ENCODE results near the gene AIG1.

DNA sequence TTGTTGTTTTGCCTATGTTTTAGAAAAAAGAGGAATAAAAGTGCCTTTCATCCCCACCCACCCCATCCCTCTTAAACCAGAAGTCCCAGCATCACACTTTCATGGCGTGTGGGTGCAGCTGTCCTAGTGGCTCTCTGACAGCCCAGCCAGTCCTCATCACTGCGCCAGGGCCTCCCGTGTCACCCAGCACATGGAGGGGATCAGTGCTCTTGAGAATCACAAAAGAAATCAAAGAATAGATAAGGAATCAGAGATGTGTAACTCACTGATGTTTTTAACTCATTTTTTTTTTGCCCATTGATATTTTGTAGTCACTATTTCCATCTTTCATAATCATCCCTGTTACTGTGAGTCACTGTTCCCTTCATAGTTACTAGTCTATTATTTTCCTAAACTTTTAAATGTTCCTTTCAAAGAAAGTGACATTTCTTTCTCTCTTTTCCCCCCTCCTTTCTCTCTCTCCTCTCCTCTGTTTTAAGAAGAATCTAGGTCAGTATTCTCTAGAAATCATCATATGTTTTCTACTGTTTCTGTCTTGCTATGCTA, 78.6 kb downstream of the AIG1 start:
- TF ChIP-seq CTCF (IDR thresholded peaks at IDR 0.05; ENCODE audit: poor library complexity, severe bottlenecking), result no peak
- no peak for TF ChIP-seq REST (IDR thresholded peaks at IDR 0.05; ENCODE audit: borderline replicate concordance)
- TF ChIP-seq RAD21 (conservative IDR thresholded peaks at IDR 0.05), result no peak
- no peak for TF ChIP-seq POLR2AphosphoS5 (IDR thresholded peaks at IDR 0.05)
- TF ChIP-seq EZH2 (IDR thresholded peaks at IDR 0.05; ENCODE audit: borderline replicate concordance, insufficient read depth, low read length, poor library complexity, severe bottlenecking), result no peak
- no peak for TF ChIP-seq TAF1 (IDR thresholded peaks at IDR 0.05; ENCODE audit: low read depth)
- TF ChIP-seq EP300 (conservative IDR thresholded peaks at IDR 0.05; ENCODE audit: poor library complexity, severe bottlenecking), result no peak
- TF ChIP-seq MXI1 (conservative IDR thresholded peaks at IDR 0.05; ENCODE audit: poor library complexity, severe bottlenecking), result no peak
- TF ChIP-seq SMC3 (conservative IDR thresholded peaks at IDR 0.05; ENCODE audit: poor library complexity), result no peak
